Keratinocyte (primary cell): ENCODE results near the gene ROR2. TPM values are rescaled to one million over a fixed set of nuclear protein-coding genes. Genes with fewer than 3 reads are reported as not detected.

Source experiments
- DNase-seq: peaks from one replicate; pipeline ENCODE4 v3.0.0-alpha.2; 2011; ENCODE audit warnings: low read depth, missing footprints, low spot score
- FAIRE-seq: peaks from 2 replicates; lab custom pipeline; 2011; peaks lifted over from hg19 to GRCh38; lab: Jason Lieb, UNC
- H2AFZ ChIP-seq: 2 replicates; pipeline ENCODE4 v1.6.0; 2012; ENCODE audit warnings: low read length, control low read depth, inconsistent platforms; ENCODE audit not compliant: control insufficient read depth
- H3K27ac ChIP-seq: 2 replicates; pipeline ENCODE4 v1.5.1; 2011; ENCODE audit warnings: low read length; ENCODE audit not compliant: control insufficient read depth, insufficient read depth
- H3K27me3 ChIP-seq: 3 replicates; pipeline ENCODE4 v1.6.0; 2011; ENCODE audit warnings: low read length; ENCODE audit not compliant: control insufficient read depth, insufficient read depth; ENCODE audit errors: extremely low read depth
- H3K36me3 ChIP-seq, 2 experiments: 2 replicates in 1 of 2; 3 replicates in 1 of 2; pipeline ENCODE4 v1.5.1; 2011; ENCODE audit warnings: low read length in 2 of 2, mild to moderate bottlenecking in 1 of 2; ENCODE audit not compliant: control insufficient read depth in 2 of 2, insufficient read depth in 2 of 2; ENCODE audit errors: extremely low read depth in 1 of 2
- H3K4me1 ChIP-seq: 3 replicates; pipeline ENCODE4 v1.5.1; 2011; ENCODE audit warnings: low read length; ENCODE audit not compliant: control insufficient read depth, insufficient read depth; ENCODE audit errors: extremely low read depth
- H3K4me2 ChIP-seq: 3 replicates; pipeline ENCODE4 v1.6.0; 2011; ENCODE audit warnings: low read depth, low read length; ENCODE audit not compliant: control insufficient read depth, insufficient read depth; ENCODE audit errors: extremely low read depth
- H3K4me3 ChIP-seq, 3 experiments: fragments of 200-600 bp in 1 of 3; sonication (generic) in 1 of 3; 2 replicates in 2 of 3; 3 replicates in 1 of 3; pipeline ENCODE4 v1.5.1; 2011 to 2016; ENCODE audit warnings: low read length in 3 of 3, mild to moderate bottlenecking in 3 of 3, control low read depth in 2 of 3, inconsistent platforms in 1 of 3, low read depth in 1 of 3, mixed read lengths in 1 of 3, mixed run types in 1 of 3, moderate library complexity in 1 of 3; ENCODE audit not compliant: control insufficient read depth in 2 of 3, insufficient read depth in 2 of 3; ENCODE audit errors: extremely low read depth in 1 of 3
- H3K79me2 ChIP-seq: 2 replicates; pipeline ENCODE4 v1.6.0; 2012; ENCODE audit warnings: low read length; ENCODE audit not compliant: control insufficient read depth, insufficient read depth
- H3K9ac ChIP-seq: 3 replicates; pipeline ENCODE4 v1.6.0; 2011; ENCODE audit warnings: low read length; ENCODE audit not compliant: control insufficient read depth, insufficient read depth; ENCODE audit errors: extremely low read depth
- H3K9me1 ChIP-seq: 3 replicates; pipeline ENCODE4 v1.6.0; 2011; ENCODE audit warnings: low read length; ENCODE audit not compliant: control insufficient read depth, insufficient read depth; ENCODE audit errors: extremely low read depth
- H3K9me3 ChIP-seq: 2 replicates; pipeline ENCODE4 v1.5.1; 2012; ENCODE audit warnings: low read depth, low read length; ENCODE audit not compliant: control insufficient read depth
- H4K20me1 ChIP-seq: 3 replicates; pipeline ENCODE4 v1.6.0; 2011; ENCODE audit warnings: low read length; ENCODE audit not compliant: control insufficient read depth, insufficient read depth; ENCODE audit errors: extremely low read depth
- EZH2 ChIP-seq: IDR thresholded peaks from one replicate; pipeline ENCODE4 v1.6.1; 2012; ENCODE audit warnings: inconsistent platforms, mild to moderate bottlenecking, low read length, moderate library complexity
- dilution Hi-C: fragments of 300-500 bp; cut with MboI; formaldehyde crosslinking; loops from one replicate; pipeline ENCODE4 v1.7.0; 2020; ENCODE audit warnings: low sequenced_read_pairs; ENCODE audit not compliant: extremely low pct_ligation_motif_present
- polyA plus RNA-seq, 5 experiments: library from polyadenylated mRNA; depleted of rRNA in 3 of 5; stranded (reverse) in 3 of 5; stranded (forward) in 1 of 5; unstranded in 1 of 5; fragments of >200 nt; gene quantifications; 1 replicate in 1 of 5; 2 replicates in 3 of 5; 3 replicates in 1 of 5; pipeline versions ENCODE4 v1.2.1 to v1.2.3, GENCODE V29; 2011 to 2012; ENCODE audit warnings: missing spikeins in 2 of 5, low read depth in 1 of 5, low replicate concordance in 1 of 5
- TF ChIP-seq, protein P1 (sequence below), 3 experiments: IDR thresholded peaks in 1 of 3; conservative IDR thresholded peaks in 1 of 3; optimal IDR thresholded peaks in 1 of 3; 2 replicates in 2 of 3; 3 replicates in 1 of 3; pipeline versions ENCODE3 to v1.5.1; 2011; ENCODE audit warnings: low read length in 3 of 3, mild to moderate bottlenecking in 3 of 3, moderate library complexity in 2 of 3, control low read depth in 1 of 3, inconsistent platforms in 1 of 3; ENCODE audit not compliant: insufficient read depth in 2 of 3; ENCODE audit errors: extremely low read depth in 1 of 3

The ROR2 gene
- polyA plus RNA-seq, 1 donor (not counting 4 experiments of a cell fraction or from before 2014, with no cell fraction given): 0.22 TPM

DNA sequence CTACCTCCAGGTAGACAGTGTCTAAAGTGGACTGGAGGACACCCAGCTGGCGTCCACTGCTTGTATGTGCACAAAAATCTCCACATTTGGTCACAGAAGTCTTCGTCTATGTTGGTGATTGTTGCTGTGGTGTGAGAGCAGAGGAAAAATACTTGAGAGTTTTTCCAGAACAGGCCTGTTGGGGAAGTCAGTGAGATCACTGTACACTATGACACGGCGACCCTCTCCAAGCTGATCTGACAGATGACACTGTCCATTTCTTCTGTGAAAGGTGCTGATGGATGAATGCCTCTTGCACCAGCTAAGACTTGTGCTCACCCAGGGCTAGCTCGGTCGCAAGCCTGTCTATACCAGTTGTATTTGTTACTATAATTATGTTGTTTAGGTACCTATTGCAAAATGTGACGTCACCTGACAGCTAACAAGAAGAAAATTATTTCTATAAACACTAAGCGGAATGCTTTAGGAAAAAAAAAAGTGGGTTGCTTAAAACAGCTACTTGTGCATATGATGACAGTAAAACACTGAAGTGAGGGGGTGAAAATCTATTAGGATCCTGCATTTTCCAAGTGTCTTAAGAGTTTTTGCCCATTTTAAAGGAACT lies 142.3 kb downstream of the ROR2 start:
- H3K9me1 ChIP-seq: no peaks in the 10 kb centered on the region
- no peak for FAIRE-seq
- no peak overlapping the region for H3K4me3 ChIP-seq
- no peaks in the 10 kb centered on the region for H3K36me3 ChIP-seq
- TF ChIP-seq EZH2: no peak
- TF ChIP-seq, protein P1, sequence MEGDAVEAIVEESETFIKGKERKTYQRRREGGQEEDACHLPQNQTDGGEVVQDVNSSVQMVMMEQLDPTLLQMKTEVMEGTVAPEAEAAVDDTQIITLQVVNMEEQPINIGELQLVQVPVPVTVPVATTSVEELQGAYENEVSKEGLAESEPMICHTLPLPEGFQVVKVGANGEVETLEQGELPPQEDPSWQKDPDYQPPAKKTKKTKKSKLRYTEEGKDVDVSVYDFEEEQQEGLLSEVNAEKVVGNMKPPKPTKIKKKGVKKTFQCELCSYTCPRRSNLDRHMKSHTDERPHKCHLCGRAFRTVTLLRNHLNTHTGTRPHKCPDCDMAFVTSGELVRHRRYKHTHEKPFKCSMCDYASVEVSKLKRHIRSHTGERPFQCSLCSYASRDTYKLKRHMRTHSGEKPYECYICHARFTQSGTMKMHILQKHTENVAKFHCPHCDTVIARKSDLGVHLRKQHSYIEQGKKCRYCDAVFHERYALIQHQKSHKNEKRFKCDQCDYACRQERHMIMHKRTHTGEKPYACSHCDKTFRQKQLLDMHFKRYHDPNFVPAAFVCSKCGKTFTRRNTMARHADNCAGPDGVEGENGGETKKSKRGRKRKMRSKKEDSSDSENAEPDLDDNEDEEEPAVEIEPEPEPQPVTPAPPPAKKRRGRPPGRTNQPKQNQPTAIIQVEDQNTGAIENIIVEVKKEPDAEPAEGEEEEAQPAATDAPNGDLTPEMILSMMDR (optimal IDR thresholded peaks at IDR 0.05 in 1 of 3, IDR thresholded peaks at IDR 0.05 in 1 of 3, conservative IDR thresholded peaks at IDR 0.05 in 1 of 3; ENCODE audit: extremely low read depth in 1 of 3, insufficient read depth in 2 of 3, low read length in 3 of 3): no peak
- no peak overlapping the region for H2AFZ ChIP-seq
- no peaks in the 10 kb centered on the region for H3K9me3 ChIP-seq
- no peak overlapping the region for H3K4me2 ChIP-seq
- no peak overlapping the region for H3K9ac ChIP-seq
- dilution Hi-C loops: no loop called here
- DNase-seq: no peak
- H3K27ac ChIP-seq: no peak overlapping the region
- H4K20me1 ChIP-seq: no peaks in the 10 kb centered on the region
- H3K79me2 ChIP-seq: no peaks in the 10 kb centered on the region
- peaks cover 10% of the 10 kb centered on the region for H3K4me1 ChIP-seq
- no peaks in the 10 kb centered on the region for H3K27me3 ChIP-seq

DNA sequence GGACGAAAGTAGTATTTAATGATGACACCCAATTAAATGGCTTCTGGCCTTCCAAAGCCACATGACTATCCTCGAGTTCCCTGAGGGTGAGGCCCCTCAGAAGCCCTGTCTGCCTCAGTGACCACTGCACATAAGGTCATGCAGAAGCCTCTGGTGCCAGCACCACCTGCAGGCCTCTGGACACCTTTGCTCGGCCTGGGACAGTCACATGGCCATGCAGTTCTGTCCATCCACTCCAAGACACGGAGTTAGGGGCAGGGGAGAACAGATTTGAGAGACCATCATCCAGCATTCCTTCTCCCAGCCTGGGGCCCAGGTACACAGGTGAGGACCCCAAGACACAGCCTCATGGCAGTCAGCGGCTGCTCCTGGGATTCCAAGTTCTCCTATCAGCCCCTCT lies 145.0 kb downstream of the ROR2 start:
- no peaks in the 10 kb centered on the region for H4K20me1 ChIP-seq
- H3K9ac ChIP-seq: no peak overlapping the region
- DNase-seq (no peak), FAIRE-seq (no peak)
- no peak overlapping the region for H3K27ac ChIP-seq
- no peaks in the 10 kb centered on the region for H3K27me3 ChIP-seq
- dilution Hi-C loops: no loop called here
- no peaks in the 10 kb centered on the region for H3K79me2 ChIP-seq
- no peak overlapping the region for H3K4me2 ChIP-seq
- peaks cover 8% of the 10 kb centered on the region for H3K4me1 ChIP-seq
- no peaks in the 10 kb centered on the region for H3K36me3 ChIP-seq
- H3K9me3 ChIP-seq: no peaks in the 10 kb centered on the region
- no peaks in the 10 kb centered on the region for H3K9me1 ChIP-seq
- TF ChIP-seq, protein P1 (optimal IDR thresholded peaks at IDR 0.05 in 1 of 3, IDR thresholded peaks at IDR 0.05 in 1 of 3, conservative IDR thresholded peaks at IDR 0.05 in 1 of 3; ENCODE audit: extremely low read depth in 1 of 3, insufficient read depth in 2 of 3, low read length in 3 of 3): no peak
- no peak for TF ChIP-seq EZH2
- no peak overlapping the region for H2AFZ ChIP-seq
- no peak overlapping the region for H3K4me3 ChIP-seq
